HEK293 (cell line): ENCODE results near the gene TVP23C.

Source experiments
- GLI2 ChIP-seq: fragments of 450-650 bp; formaldehyde crosslinking; IDR thresholded peaks from 2 replicates; pipeline ENCODE4; 2017; ENCODE audit warnings: missing biosample characterization, missing genetic modification characterization, low read depth, borderline replicate concordance
- GLIS2 ChIP-seq: fragments of 450-650 bp; formaldehyde crosslinking; IDR thresholded peaks from 2 replicates; pipeline ENCODE4 v1.5.1; 2016; ENCODE audit warnings: missing biosample characterization, missing genetic modification characterization
- HOXC10 ChIP-seq: sonication (generic); formaldehyde crosslinking; IDR thresholded peaks from 2 replicates; pipeline ENCODE4 v1.8.1; 2023; ENCODE audit warnings: mild to moderate bottlenecking, missing genetic modification reagents
- INSM2 ChIP-seq: fragments of 450-650 bp; formaldehyde crosslinking; IDR thresholded peaks from 2 replicates; pipeline ENCODE4 v1.5.1; 2016; ENCODE audit warnings: missing biosample characterization, missing genetic modification characterization
- KLF17 ChIP-seq: fragments of 450-650 bp; formaldehyde crosslinking; IDR thresholded peaks from 2 replicates; pipeline ENCODE4 v1.5.1; 2016; ENCODE audit warnings: missing biosample characterization, missing genetic modification characterization
- RBAK ChIP-seq: fragments of 450-650 bp; formaldehyde crosslinking; IDR thresholded peaks from 2 replicates; pipeline ENCODE4 v1.5.1; 2016; ENCODE audit warnings: missing biosample characterization, missing genetic modification characterization
- TCF7L2 ChIP-seq: IDR thresholded peaks from 2 replicates; pipeline ENCODE4 v1.6.1; 2011; ENCODE audit warnings: low read depth, mild to moderate bottlenecking, inconsistent platforms, low read length, moderate library complexity, borderline replicate concordance
- YY2 ChIP-seq: fragments of 450-650 bp; formaldehyde crosslinking; IDR thresholded peaks from 2 replicates; pipeline ENCODE4 v1.5.1; 2016; ENCODE audit warnings: missing biosample characterization, missing genetic modification characterization
- ZBTB20 ChIP-seq: fragments of 450-650 bp; formaldehyde crosslinking; IDR thresholded peaks from 2 replicates; pipeline ENCODE4 v1.5.1; 2016; ENCODE audit warnings: missing biosample characterization, missing genetic modification characterization
- ZBTB48 ChIP-seq: fragments of 450-650 bp; formaldehyde crosslinking; IDR thresholded peaks from 2 replicates; pipeline ENCODE4 v1.5.1; 2016; ENCODE audit warnings: missing biosample characterization, missing genetic modification characterization
- ZFP41 ChIP-seq: fragments of 450-650 bp; formaldehyde crosslinking; IDR thresholded peaks from 2 replicates; pipeline ENCODE4 v1.5.1; 2016; ENCODE audit warnings: missing biosample characterization, missing genetic modification characterization, borderline replicate concordance
- ZIC2 ChIP-seq: fragments of 450-650 bp; formaldehyde crosslinking; IDR thresholded peaks from 2 replicates; pipeline ENCODE4 v1.5.1; 2016; ENCODE audit warnings: missing biosample characterization, missing genetic modification characterization
- ZNF112 ChIP-seq: fragments of 450-650 bp; formaldehyde crosslinking; IDR thresholded peaks from 2 replicates; pipeline ENCODE4 v1.5.0; 2017; ENCODE audit warnings: missing biosample characterization, missing genetic modification characterization
- ZNF114 ChIP-seq: fragments of 450-650 bp; formaldehyde crosslinking; IDR thresholded peaks from 2 replicates; pipeline ENCODE4 v1.5.0; 2017; ENCODE audit warnings: missing biosample characterization, missing genetic modification characterization
- ZNF121 ChIP-seq: fragments of 450-650 bp; formaldehyde crosslinking; IDR thresholded peaks from 2 replicates; pipeline ENCODE4 v1.5.1; 2016; ENCODE audit warnings: missing biosample characterization, missing genetic modification characterization
- ZNF132 ChIP-seq: fragments of 450-650 bp; formaldehyde crosslinking; IDR thresholded peaks from 2 replicates; pipeline ENCODE4 v1.5.1; 2017; ENCODE audit warnings: missing biosample characterization, missing genetic modification characterization, borderline replicate concordance
- ZNF138 ChIP-seq: fragments of 450-650 bp; formaldehyde crosslinking; IDR thresholded peaks from 2 replicates; pipeline ENCODE4 v1.5.1; 2016; ENCODE audit warnings: missing biosample characterization, missing genetic modification characterization, borderline replicate concordance
- ZNF140 ChIP-seq: fragments of 450-650 bp; formaldehyde crosslinking; IDR thresholded peaks from 2 replicates; pipeline ENCODE4 v1.5.1; 2016; ENCODE audit warnings: missing biosample characterization, missing genetic modification characterization
- ZNF146 ChIP-seq: fragments of 450-650 bp; formaldehyde crosslinking; IDR thresholded peaks from 2 replicates; pipeline ENCODE4 v1.5.1; 2016; ENCODE audit warnings: missing biosample characterization, missing genetic modification characterization
- ZNF16 ChIP-seq: fragments of 450-650 bp; formaldehyde crosslinking; IDR thresholded peaks from 2 replicates; pipeline ENCODE4 v1.5.1; 2016; ENCODE audit warnings: low read depth, missing biosample characterization, missing genetic modification characterization
- ZNF169 ChIP-seq: fragments of 450-650 bp; formaldehyde crosslinking; IDR thresholded peaks from 2 replicates; pipeline ENCODE4 v1.5.1; 2016; ENCODE audit warnings: missing biosample characterization, missing genetic modification characterization
- ZNF184 ChIP-seq: fragments of 450-650 bp; IDR thresholded peaks from 2 replicates; pipeline ENCODE4 v1.5.1; 2018; ENCODE audit warnings: missing biosample characterization, mild to moderate bottlenecking, missing genetic modification characterization
- ZNF211 ChIP-seq: fragments of 450-650 bp; formaldehyde crosslinking; IDR thresholded peaks from 2 replicates; pipeline ENCODE4 v1.5.1; 2016; ENCODE audit warnings: low read depth, missing biosample characterization, missing genetic modification characterization
- ZNF24 ChIP-seq: fragments of 450-650 bp; formaldehyde crosslinking; IDR thresholded peaks from 2 replicates; pipeline ENCODE4 v1.5.1; 2016; ENCODE audit warnings: missing biosample characterization, missing genetic modification characterization
- ZNF311 ChIP-seq: fragments of 450-650 bp; formaldehyde crosslinking; IDR thresholded peaks from 2 replicates; pipeline ENCODE4 v1.5.1; 2017; ENCODE audit warnings: missing biosample characterization, missing genetic modification characterization, borderline replicate concordance
- ZNF324 ChIP-seq: fragments of 450-650 bp; formaldehyde crosslinking; IDR thresholded peaks from 2 replicates; pipeline ENCODE4 v1.5.1; 2016; ENCODE audit warnings: missing biosample characterization, missing genetic modification characterization
- ZNF350 ChIP-seq: fragments of 450-650 bp; formaldehyde crosslinking; IDR thresholded peaks from 2 replicates; pipeline ENCODE4 v1.5.0; 2017; ENCODE audit warnings: missing biosample characterization, mild to moderate bottlenecking, missing genetic modification characterization
- ZNF37A ChIP-seq: fragments of 450-650 bp; IDR thresholded peaks from 2 replicates; pipeline ENCODE4 v1.5.1; 2018; ENCODE audit warnings: missing biosample characterization, missing genetic modification characterization
- ZNF433 ChIP-seq: fragments of 450-650 bp; formaldehyde crosslinking; IDR thresholded peaks from 2 replicates; pipeline ENCODE4 v1.5.1; 2016; ENCODE audit warnings: missing biosample characterization, missing genetic modification characterization, low read depth
- ZNF510 ChIP-seq: fragments of 450-650 bp; formaldehyde crosslinking; IDR thresholded peaks from 2 replicates; pipeline ENCODE4 v1.5.1; 2018; ENCODE audit warnings: mild to moderate bottlenecking, missing genetic modification characterization, missing biosample characterization; ENCODE audit not compliant: insufficient replicate concordance
- ZNF521 ChIP-seq: fragments of 450-650 bp; formaldehyde crosslinking; IDR thresholded peaks from 2 replicates; pipeline ENCODE4 v1.5.1; 2017; ENCODE audit warnings: missing biosample characterization, mild to moderate bottlenecking, missing genetic modification characterization
- ZNF560 ChIP-seq: fragments of 450-650 bp; formaldehyde crosslinking; IDR thresholded peaks from 2 replicates; pipeline ENCODE4 v1.5.1; 2017; ENCODE audit warnings: missing biosample characterization, missing genetic modification characterization, borderline replicate concordance
- ZNF571 ChIP-seq: fragments of 450-650 bp; formaldehyde crosslinking; IDR thresholded peaks from 2 replicates; pipeline ENCODE4 v1.5.0; 2017; ENCODE audit warnings: missing biosample characterization, missing genetic modification characterization
- ZNF600 ChIP-seq: fragments of 450-650 bp; formaldehyde crosslinking; IDR thresholded peaks from 2 replicates; pipeline ENCODE4 v1.5.1; 2016; ENCODE audit warnings: missing biosample characterization, missing genetic modification characterization
- ZNF610 ChIP-seq: fragments of 450-650 bp; formaldehyde crosslinking; IDR thresholded peaks from 2 replicates; pipeline ENCODE4 v1.5.1; 2016; ENCODE audit warnings: missing biosample characterization, missing genetic modification characterization, borderline replicate concordance
- ZNF658 ChIP-seq: fragments of 450-650 bp; formaldehyde crosslinking; IDR thresholded peaks from 2 replicates; pipeline ENCODE4; 2016; ENCODE audit warnings: missing biosample characterization, missing genetic modification characterization
- ZNF660 ChIP-seq: fragments of 450-650 bp; IDR thresholded peaks from 2 replicates; pipeline ENCODE4 v1.5.1; 2018; ENCODE audit warnings: missing biosample characterization, mild to moderate bottlenecking, missing genetic modification characterization
- ZNF701 ChIP-seq: fragments of 450-650 bp; formaldehyde crosslinking; IDR thresholded peaks from 2 replicates; pipeline ENCODE4 v1.5.1; 2016; ENCODE audit warnings: missing biosample characterization, missing genetic modification characterization
- ZNF707 ChIP-seq: fragments of 450-650 bp; formaldehyde crosslinking; IDR thresholded peaks from 2 replicates; pipeline ENCODE4 v1.5.1; 2016; ENCODE audit warnings: missing biosample characterization, missing genetic modification characterization
- ZNF76 ChIP-seq: fragments of 450-650 bp; formaldehyde crosslinking; IDR thresholded peaks from 2 replicates; pipeline ENCODE4; 2016; ENCODE audit warnings: low read depth, missing biosample characterization, missing genetic modification characterization, borderline replicate concordance
- ZNF792 ChIP-seq: fragments of 450-650 bp; formaldehyde crosslinking; IDR thresholded peaks from 2 replicates; pipeline ENCODE4 v1.5.1; 2016; ENCODE audit warnings: missing biosample characterization, missing genetic modification characterization

The TVP23C gene

GRCh38 chr17:15465045-15465701 lies 98.1 kb downstream of the TVP23C start (continued):
- TF ChIP-seq TCF7L2 (no peak), ZNF112 (tag by site-specific recombination) (no peak; the same call in 1 of the 2 replicates), ZNF138 (tag by site-specific recombination) (no peak), RBAK (tag by site-specific recombination) (no peak), ZNF146 (tag by site-specific recombination) (peak; percentile 22; the same call in 1 of the 2 replicates), ZNF311 (tag by site-specific recombination) (no peak), ZNF140 (tag by site-specific recombination) (no peak), YY2 (tag by site-specific recombination) (no peak), ZNF76 (tag by site-specific recombination) (no peak), ZIC2 (no peak), ZNF560 (tag by site-specific recombination) (0 out of 2 replicates have a peak, but pooled peaks have one; percentile 56), ZFP41 (no peak), GLIS2 (tag by site-specific recombination) (no peak), ZNF792 (tag by site-specific recombination) (no peak), ZNF701 (tag by site-specific recombination) (no peak), ZNF610 (tag by site-specific recombination) (no peak), ZNF24 (no peak), GLI2 (tag by site-specific recombination) (no peak), ZBTB20 (tag by site-specific recombination) (no peak), ZNF132 (tag by site-specific recombination) (no peak), ZNF37A (tag by site-specific recombination) (no peak), ZNF121 (tag by site-specific recombination) (no peak), ZNF658 (tag by site-specific recombination) (no peak), ZNF707 (tag by site-specific recombination) (no peak), INSM2 (tag by site-specific recombination) (0 out of 2 replicates have a peak, but pooled peaks have one; percentile 13), ZNF350 (tag by site-specific recombination) (no peak), ZNF660 (no peak), ZNF324 (tag by site-specific recombination) (no peak), ZNF510 (tag by site-specific recombination) (no peak), ZNF114 (peak; percentile 49), ZNF433 (no peak), KLF17 (tag by site-specific recombination) (no peak), ZBTB48 (tag by site-specific recombination) (no peak), ZNF184 (tag by site-specific recombination) (no peak), ZNF169 (tag by site-specific recombination) (no peak), HOXC10 (CRISPR knock-in tag) (no peak), ZNF211 (no peak), ZNF571 (tag by site-specific recombination) (0 out of 2 replicates have a peak, but pooled peaks have one; percentile 72), ZNF16 (tag by site-specific recombination) (no peak; the same call in 1 of the 2 replicates), ZNF600 (tag by site-specific recombination) (no peak), ZNF521 (tag by site-specific recombination) (peak; percentile 35; the same call in 1 of the 2 replicates)
